ENCODE results near the gene WWOX. TPM values are rescaled to one million over a fixed set of nuclear protein-coding genes. Genes with fewer than 3 reads are reported as not detected.

Gene WWOX
- total RNA-seq, 1 experiment from 2014 or later = 15.6 TPM

DNA sequence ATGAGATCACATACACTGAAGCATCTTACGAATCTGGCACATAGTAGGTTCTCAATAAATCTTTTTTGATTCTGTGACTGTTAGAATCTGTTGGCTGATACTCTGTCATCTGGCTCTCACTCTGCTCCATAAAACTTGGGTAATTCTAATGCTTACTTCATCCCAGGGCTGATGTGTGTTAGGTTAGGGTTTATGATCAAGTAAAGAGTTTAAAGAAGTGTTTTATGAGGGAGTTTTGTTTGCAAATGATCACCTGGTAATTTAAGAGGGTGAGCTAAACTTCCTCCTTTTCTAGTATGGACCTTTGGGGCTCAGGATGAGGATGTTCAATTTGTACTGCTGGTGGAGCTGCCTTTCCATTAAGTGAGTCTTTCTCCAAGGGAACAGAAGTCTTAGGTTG, 364.1 kb downstream of the WWOX start:
- Histone ChIP-seq H2BK12ac (ENCODE audit: insufficient read length, low read depth, low read length) (no peak overlapping the region), H3K27ac (ENCODE audit: insufficient read length, low read depth, low read length) (no peak overlapping the region), H3K14ac (ENCODE audit: insufficient read depth, low read length) (no peak overlapping the region), H4K20me1 (ENCODE audit: control insufficient read depth, insufficient read depth, insufficient read length) (no peaks in the 10 kb centered on the region), H3K56ac (ENCODE audit: insufficient read length, low read depth, low read length) (no peak overlapping the region), H3K18ac (ENCODE audit: insufficient read length, low read depth, low read length) (no peak overlapping the region), H3K23ac (ENCODE audit: insufficient read length, low read depth, low read length) (no peak overlapping the region), H2BK20ac (ENCODE audit: low read depth, low read length, poor library complexity, severe bottlenecking) (no peak overlapping the region), H3K79me1 (ENCODE audit: insufficient read depth, low read depth, low read length, poor library complexity, severe bottlenecking) (no peaks in the 10 kb centered on the region), H4K8ac (replicated peaks; ENCODE audit: insufficient read length, low read depth, low read length) (no peak overlapping the region), H4K91ac (ENCODE audit: insufficient read length, low read depth, low read length) (no peak overlapping the region), H2AK5ac (ENCODE audit: insufficient read length, low read length) (no peak overlapping the region), H3K9me3 (ENCODE audit: control insufficient read depth, low read depth, low read length) (no peaks in the 10 kb centered on the region), H3K23me2 (ENCODE audit: insufficient read length, low read depth, low read length, poor library complexity, severe bottlenecking) (no peaks in the 10 kb centered on the region), H3K79me2 (ENCODE audit: insufficient read depth, low read length) (no peaks in the 10 kb centered on the region), H3K27me3 (ENCODE audit: insufficient read depth, low read length) (no peaks in the 10 kb centered on the region), H4K5ac (ENCODE audit: insufficient read length, low read depth, low read length) (no peak overlapping the region), H2BK120ac (ENCODE audit: low read depth, low read length, poor library complexity, severe bottlenecking) (no peak overlapping the region), H3K9ac (ENCODE audit: extremely low read depth, insufficient read length, low read length) (no peak overlapping the region), H3K4me1 (ENCODE audit: insufficient read depth, low read length) (no peaks in the 10 kb centered on the region), H2BK15ac (ENCODE audit: low read depth, low read length) (no peak overlapping the region), H2BK5ac (ENCODE audit: insufficient read length, low read length) (no peak overlapping the region), H3K4me2 (ENCODE audit: insufficient read depth, insufficient read length, low read length) (no peak overlapping the region), H3K4ac (ENCODE audit: low read depth, low read length) (no peak overlapping the region), H3T11ph (ENCODE audit: low read length) (no peak overlapping the region), H2AFZ (ENCODE audit: low read length) (no peak overlapping the region)
- no peak overlapping the region for H3K4me3 Mint-ChIP-seq
- TF ChIP-seq, protein P1, sequence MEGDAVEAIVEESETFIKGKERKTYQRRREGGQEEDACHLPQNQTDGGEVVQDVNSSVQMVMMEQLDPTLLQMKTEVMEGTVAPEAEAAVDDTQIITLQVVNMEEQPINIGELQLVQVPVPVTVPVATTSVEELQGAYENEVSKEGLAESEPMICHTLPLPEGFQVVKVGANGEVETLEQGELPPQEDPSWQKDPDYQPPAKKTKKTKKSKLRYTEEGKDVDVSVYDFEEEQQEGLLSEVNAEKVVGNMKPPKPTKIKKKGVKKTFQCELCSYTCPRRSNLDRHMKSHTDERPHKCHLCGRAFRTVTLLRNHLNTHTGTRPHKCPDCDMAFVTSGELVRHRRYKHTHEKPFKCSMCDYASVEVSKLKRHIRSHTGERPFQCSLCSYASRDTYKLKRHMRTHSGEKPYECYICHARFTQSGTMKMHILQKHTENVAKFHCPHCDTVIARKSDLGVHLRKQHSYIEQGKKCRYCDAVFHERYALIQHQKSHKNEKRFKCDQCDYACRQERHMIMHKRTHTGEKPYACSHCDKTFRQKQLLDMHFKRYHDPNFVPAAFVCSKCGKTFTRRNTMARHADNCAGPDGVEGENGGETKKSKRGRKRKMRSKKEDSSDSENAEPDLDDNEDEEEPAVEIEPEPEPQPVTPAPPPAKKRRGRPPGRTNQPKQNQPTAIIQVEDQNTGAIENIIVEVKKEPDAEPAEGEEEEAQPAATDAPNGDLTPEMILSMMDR (conservative IDR thresholded peaks at IDR 0.05) = no peak
- H3K4me1 Mint-ChIP-seq = peaks cover 3 to 10% of the 10 kb centered on the region in 2 experiments; a peak in 3 of 4 replicates
- no CpG with 5 or more reads among the region's 1 CpG for WGBS (ENCODE audit: extremely low coverage, insufficient read length, low lambda C conversion rate)
- no peaks in the 10 kb centered on the region for H3K27me3 Mint-ChIP-seq (ENCODE audit: low read depth)
- peaks cover 8 to 13% of the 10 kb centered on the region in 2 experiments; a peak in 4 of 5 replicates for H3K9me3 Mint-ChIP-seq
- no peak for DNase-seq
- peaks cover 3 to 9% (median 5%) of the 10 kb centered on the region in 3 experiments; a peak in 6 of 7 replicates for H3K36me3 Mint-ChIP-seq (ENCODE audit: insufficient read depth in 1 of 3, low read depth in 3 of 3)
- H3K27ac Mint-ChIP-seq = no peak overlapping the region
